Testis (tissue), 3 donors: ENCODE results near the gene RAB27B. TPM values are rescaled to one million over a fixed set of nuclear protein-coding genes. Genes with fewer than 3 reads are reported as not detected.
"Not testable (repeated sequence)": the region's sequence is repeated elsewhere in the genome, so short reads cannot be mapped to it uniquely, and the experiment has no call there.

Source experiments
- DNase-seq: peaks from one replicate; pipeline ENCODE4 v3.0.0-alpha.2; 2019
- H3K27ac ChIP-seq, 2 donors: fragments of 200-600 bp; sonication (generic); one replicate each; pipeline ENCODE4 v1.5.1; 2019
- H3K27me3 ChIP-seq: fragments of 200-600 bp; sonication (generic); one replicate; pipeline ENCODE4 v1.5.1; 2019
- H3K36me3 ChIP-seq: fragments of 200-600 bp; sonication (generic); one replicate; pipeline ENCODE4 v1.5.1; 2017; ENCODE audit warnings: low read depth; ENCODE audit errors: missing control alignments
- H3K4me1 ChIP-seq: fragments of 200-600 bp; sonication (generic); one replicate; pipeline ENCODE4 v1.5.1; 2019
- H3K4me3 ChIP-seq, 2 donors: fragments of 200-600 bp; sonication (generic); one replicate each; pipeline ENCODE4 v1.5.1; 2017 to 2019
- H3K9me3 ChIP-seq: fragments of 200-600 bp; sonication (generic); one replicate; pipeline ENCODE4 v1.5.1; 2017
- POLR2A ChIP-seq: fragments of 450-650 bp; IDR thresholded peaks from one replicate; pipeline ENCODE4 v1.6.1; 2017; ENCODE audit warnings: antibody characterized with exemption, mild to moderate bottlenecking, moderate library complexity
- WGBS, 2 donors: methylation state at CpG; one replicate each; pipeline ENCODE4 v1.1.5; 2018; 5-methylcytosine and 5-hydroxymethylcytosine counted together
- intact Hi-C: fragments of 100-400 bp; cut with DNase I; formaldehyde crosslinking; loops from one replicate; pipeline ENCODE4 v1.15.1; 2023; ENCODE audit warnings: low total_unique reads
- polyA plus RNA-seq: library from polyadenylated mRNA; stranded (reverse); fragments of 350-450 nt; fragmentation: Illumina TruSeq; extraction: RNeasy Lipid Tissue Mini Kit (QIAGEN cat#74804); gene quantifications from one replicate; pipeline ENCODE4 v1.2.3, GENCODE V29; 2014; ENCODE audit warnings: low read depth, low replicate concordance; ENCODE audit not compliant: insufficient read depth
- total RNA-seq, 2 donors: library from RNA; depleted of rRNA; stranded (reverse); fragments of >200 nt; gene quantifications; one replicate each; pipeline ENCODE4 v1.2.3, GENCODE V29; 2016
- TF ChIP-seq, protein P1 (sequence below), 3 experiments: fragments of 450-650 bp in 2 of 3; fragments of 200-600 bp in 1 of 3; sonication (generic) in 1 of 3; IDR thresholded peaks; one replicate each; pipeline ENCODE4 v1.5.1; 2016 to 2019; ENCODE audit warnings: antibody characterized with exemption in 3 of 3, mild to moderate bottlenecking in 2 of 3, moderate library complexity in 1 of 3

The RAB27B gene
- total and polyA plus RNA-seq, 3 donors from 2014 or later = 0.93 to 5.8 (median 1.7) TPM

DNA sequence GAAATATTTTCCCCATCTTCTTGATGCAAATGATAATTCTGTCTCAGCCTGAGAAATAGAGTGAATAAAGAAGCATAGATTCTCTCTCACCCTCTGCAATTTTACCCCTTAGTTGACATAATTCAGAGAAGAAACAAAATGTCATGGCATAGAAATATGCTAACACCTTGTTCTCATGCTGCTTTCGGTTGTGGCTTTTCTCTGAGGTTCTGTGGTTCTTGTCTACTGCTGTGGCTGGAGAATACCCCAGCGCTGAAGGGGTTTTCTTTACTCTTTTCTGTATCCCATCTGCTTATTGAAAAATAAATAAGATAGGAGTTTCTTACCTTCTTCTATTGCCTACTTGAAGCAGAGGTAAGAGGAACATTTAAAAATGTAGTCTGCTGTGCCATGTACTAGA, 15.4 kb upstream of the RAB27B start:
- H3K9me3 ChIP-seq = no peaks in the 10 kb centered on the region
- DNase-seq = no peak
- no peak overlapping the region for H3K27ac ChIP-seq
- H3K4me3 ChIP-seq = no peak overlapping the region
- H3K36me3 ChIP-seq = no peaks in the 10 kb centered on the region
- TF ChIP-seq, protein P1, sequence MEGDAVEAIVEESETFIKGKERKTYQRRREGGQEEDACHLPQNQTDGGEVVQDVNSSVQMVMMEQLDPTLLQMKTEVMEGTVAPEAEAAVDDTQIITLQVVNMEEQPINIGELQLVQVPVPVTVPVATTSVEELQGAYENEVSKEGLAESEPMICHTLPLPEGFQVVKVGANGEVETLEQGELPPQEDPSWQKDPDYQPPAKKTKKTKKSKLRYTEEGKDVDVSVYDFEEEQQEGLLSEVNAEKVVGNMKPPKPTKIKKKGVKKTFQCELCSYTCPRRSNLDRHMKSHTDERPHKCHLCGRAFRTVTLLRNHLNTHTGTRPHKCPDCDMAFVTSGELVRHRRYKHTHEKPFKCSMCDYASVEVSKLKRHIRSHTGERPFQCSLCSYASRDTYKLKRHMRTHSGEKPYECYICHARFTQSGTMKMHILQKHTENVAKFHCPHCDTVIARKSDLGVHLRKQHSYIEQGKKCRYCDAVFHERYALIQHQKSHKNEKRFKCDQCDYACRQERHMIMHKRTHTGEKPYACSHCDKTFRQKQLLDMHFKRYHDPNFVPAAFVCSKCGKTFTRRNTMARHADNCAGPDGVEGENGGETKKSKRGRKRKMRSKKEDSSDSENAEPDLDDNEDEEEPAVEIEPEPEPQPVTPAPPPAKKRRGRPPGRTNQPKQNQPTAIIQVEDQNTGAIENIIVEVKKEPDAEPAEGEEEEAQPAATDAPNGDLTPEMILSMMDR (IDR thresholded peaks at IDR 0.05) = no peak
- no peak for TF ChIP-seq POLR2A
- no peaks in the 10 kb centered on the region for H3K4me1 ChIP-seq
- no peaks in the 10 kb centered on the region for H3K27me3 ChIP-seq
- intact Hi-C loops = no loop called here
- 93 to 94% methylated on average over 2 of the region's 2 CpGs for WGBS, 2 donors

GRCh38 chr18:54813305-54813704, 15.0 kb upstream of the RAB27B start:
- Histone ChIP-seq H3K4me3 (no peak overlapping the region), H3K4me1 (no peaks in the 10 kb centered on the region), H3K27me3 (no peaks in the 10 kb centered on the region), H3K9me3 (no peaks in the 10 kb centered on the region), H3K36me3 (no peaks in the 10 kb centered on the region), H3K27ac (no peak overlapping the region)
- WGBS, 2 donors = 97 to 100% methylated on average over 1 of the region's 1 CpG
- no peak for DNase-seq
- TF ChIP-seq POLR2A = no peak
- TF ChIP-seq, protein P1 (IDR thresholded peaks at IDR 0.05) = no peak
- intact Hi-C loops = no loop called here

GRCh38 chr18:54813977-54814565, 14.2 kb upstream of the RAB27B start:
- Histone ChIP-seq H3K27me3 (no peaks in the 10 kb centered on the region), H3K27ac (no peak overlapping the region), H3K36me3 (no peaks in the 10 kb centered on the region), H3K4me1 (no peaks in the 10 kb centered on the region), H3K9me3 (no peaks in the 10 kb centered on the region), H3K4me3 (no peak overlapping the region)
- 40 to 57% methylated on average over 1 of the region's 1 CpG for WGBS, 2 donors
- no peak for TF ChIP-seq POLR2A
- TF ChIP-seq, protein P1 (IDR thresholded peaks at IDR 0.05) = no peak
- no peak for DNase-seq
- intact Hi-C loops = no loop called here

GRCh38 chr18:54815086-54815485, 13.2 kb upstream of the RAB27B start:
- H3K27ac ChIP-seq = no peak overlapping the region
- H3K4me3 ChIP-seq = no peak overlapping the region
- H3K4me1 ChIP-seq = no peaks in the 10 kb centered on the region
- TF ChIP-seq, protein P1 (IDR thresholded peaks at IDR 0.05) = no peak
- no peak for TF ChIP-seq POLR2A
- intact Hi-C loops = no loop called here
- DNase-seq = no peak
- H3K27me3 ChIP-seq = no peaks in the 10 kb centered on the region
- no peaks in the 10 kb centered on the region for H3K9me3 ChIP-seq
- 83 to 84% methylated on average over 2 of the region's 2 CpGs for WGBS, 2 donors
- no peaks in the 10 kb centered on the region for H3K36me3 ChIP-seq

DNA sequence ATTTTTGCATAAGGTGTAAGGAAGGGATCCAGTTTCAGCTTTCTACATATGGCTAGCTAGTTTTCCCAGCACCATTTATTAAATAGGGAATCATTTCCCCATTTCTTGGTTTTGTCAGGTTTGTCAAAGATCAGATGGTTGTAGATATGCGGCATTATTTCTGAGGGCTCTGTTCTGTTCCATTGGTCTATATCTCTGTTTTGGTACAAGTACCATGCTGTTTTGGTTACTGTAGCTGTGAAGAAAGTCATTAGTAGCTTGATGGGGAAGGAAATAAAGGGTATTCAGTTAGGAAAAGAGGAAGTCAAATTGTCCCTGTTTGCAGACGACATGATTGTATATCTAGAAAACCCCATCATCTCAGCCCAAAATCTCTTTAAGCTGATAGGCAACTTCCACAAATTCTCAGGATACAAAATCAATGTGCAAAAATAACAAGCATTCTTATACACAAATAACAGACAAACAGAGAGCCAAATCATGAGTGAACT, 7.4 kb upstream of the RAB27B start:
- H3K36me3 ChIP-seq, H3K27ac ChIP-seq, intact Hi-C loops, H3K27me3 ChIP-seq, H3K4me1 ChIP-seq, H3K4me3 ChIP-seq, DNase-seq, H3K9me3 ChIP-seq: not testable (repeated sequence)
- WGBS, 2 donors = 87 to 93% methylated on average over 2 of the region's 2 CpGs
